GM23248 (cell line): ENCODE measurements around the gene CYBC1.

Experiments used
- EZH2 ChIP-seq: fragments of 200-600 bp; sonication (generic); IDR thresholded peaks from 2 replicates; pipeline ENCODE4 v1.6.1; 2018; ENCODE audit warnings: antibody characterized with exemption, mild to moderate bottlenecking; ENCODE audit not compliant: insufficient read depth, poor library complexity, severe bottlenecking
- EZH2phosphoT487 ChIP-seq: fragments of 200-600 bp; sonication (generic); IDR thresholded peaks from 2 replicates; pipeline ENCODE4 v1.6.1; 2018; ENCODE audit warnings: antibody characterized with exemption, moderate library complexity, mild to moderate bottlenecking, low read depth; ENCODE audit not compliant: insufficient read depth

DNA sequence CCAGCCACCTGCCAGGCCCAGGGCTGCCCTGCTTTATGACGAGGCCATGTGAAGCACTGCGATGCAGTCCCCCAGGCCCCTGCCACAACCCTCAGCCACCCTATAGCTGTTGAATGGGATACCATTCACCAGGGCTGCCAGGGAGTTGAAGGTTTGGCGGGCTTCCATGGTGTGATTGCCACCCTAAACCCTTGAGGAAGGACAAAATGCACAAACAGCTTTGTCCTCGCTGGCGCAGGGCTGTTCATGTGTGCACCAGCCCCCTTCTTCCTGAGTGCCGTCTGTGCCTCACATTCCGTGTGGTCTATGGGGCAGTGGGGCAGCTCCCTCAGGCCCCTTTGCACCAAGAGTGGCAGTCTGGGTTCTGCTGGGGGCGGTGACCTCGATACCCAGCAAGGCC, 33.3 kb upstream of the CYBC1 start:
- TF ChIP-seq EZH2, result no peak
- TF ChIP-seq EZH2phosphoT487, result no peak
